WI38 (cell line): ENCODE measurements around the gene RHBDD1.

Experiments used
- H3K4me3 ChIP-seq: 2 replicates; pipeline ENCODE4 v1.5.1; 2011; ENCODE audit warnings: low read depth, mild to moderate bottlenecking, control low read depth, low read length
- TF ChIP-seq, protein P1 (sequence below): IDR thresholded peaks from 2 replicates; pipeline ENCODE4 v1.5.1; 2012; ENCODE audit warnings: low read depth, mild to moderate bottlenecking, control low read depth, low read length

The RHBDD1 gene

DNA sequence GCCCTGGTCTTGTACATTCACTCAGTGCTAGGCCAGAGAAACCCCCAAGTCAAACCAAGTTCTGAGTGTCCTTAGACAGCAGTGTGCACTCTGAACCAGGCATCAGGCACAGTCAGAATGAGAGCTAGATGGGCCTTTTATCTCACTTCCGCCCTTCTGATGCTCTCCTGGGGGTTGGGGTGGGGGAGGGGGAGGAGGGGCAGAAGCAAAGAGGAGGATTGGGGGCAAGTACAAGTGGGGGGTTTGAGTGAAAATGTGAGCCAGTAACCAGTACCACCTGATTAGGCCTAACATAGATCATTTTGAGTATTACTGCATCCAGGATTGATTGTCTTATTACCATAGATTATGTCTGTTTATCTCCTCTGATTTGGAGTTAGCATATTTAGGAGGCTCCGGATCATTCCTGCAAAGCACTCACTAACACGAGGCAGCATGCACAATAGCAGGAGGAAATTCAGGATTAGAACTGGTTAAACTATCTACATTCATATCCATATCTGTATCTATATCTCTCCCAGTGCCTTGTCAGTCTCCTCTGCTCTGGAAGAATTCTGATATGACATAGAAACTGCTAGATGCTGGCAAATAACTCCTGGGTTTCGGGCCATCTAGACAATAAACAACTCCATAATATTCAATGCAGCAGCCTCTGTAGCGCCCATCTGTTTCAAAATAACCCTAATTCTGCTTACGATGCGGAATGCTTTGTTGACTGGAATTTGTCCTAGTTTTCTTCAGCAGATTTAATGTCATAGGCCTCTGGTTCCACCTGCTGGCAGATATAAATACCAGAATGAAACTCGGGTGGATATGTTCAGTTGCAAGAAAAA is 149.1 kb downstream of the RHBDD1 start:
- TF ChIP-seq, protein P1, sequence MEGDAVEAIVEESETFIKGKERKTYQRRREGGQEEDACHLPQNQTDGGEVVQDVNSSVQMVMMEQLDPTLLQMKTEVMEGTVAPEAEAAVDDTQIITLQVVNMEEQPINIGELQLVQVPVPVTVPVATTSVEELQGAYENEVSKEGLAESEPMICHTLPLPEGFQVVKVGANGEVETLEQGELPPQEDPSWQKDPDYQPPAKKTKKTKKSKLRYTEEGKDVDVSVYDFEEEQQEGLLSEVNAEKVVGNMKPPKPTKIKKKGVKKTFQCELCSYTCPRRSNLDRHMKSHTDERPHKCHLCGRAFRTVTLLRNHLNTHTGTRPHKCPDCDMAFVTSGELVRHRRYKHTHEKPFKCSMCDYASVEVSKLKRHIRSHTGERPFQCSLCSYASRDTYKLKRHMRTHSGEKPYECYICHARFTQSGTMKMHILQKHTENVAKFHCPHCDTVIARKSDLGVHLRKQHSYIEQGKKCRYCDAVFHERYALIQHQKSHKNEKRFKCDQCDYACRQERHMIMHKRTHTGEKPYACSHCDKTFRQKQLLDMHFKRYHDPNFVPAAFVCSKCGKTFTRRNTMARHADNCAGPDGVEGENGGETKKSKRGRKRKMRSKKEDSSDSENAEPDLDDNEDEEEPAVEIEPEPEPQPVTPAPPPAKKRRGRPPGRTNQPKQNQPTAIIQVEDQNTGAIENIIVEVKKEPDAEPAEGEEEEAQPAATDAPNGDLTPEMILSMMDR, result peak; percentile 45; the same call in 1 of the 2 replicates
- H3K4me3 ChIP-seq, result no peak overlapping the region

DNA sequence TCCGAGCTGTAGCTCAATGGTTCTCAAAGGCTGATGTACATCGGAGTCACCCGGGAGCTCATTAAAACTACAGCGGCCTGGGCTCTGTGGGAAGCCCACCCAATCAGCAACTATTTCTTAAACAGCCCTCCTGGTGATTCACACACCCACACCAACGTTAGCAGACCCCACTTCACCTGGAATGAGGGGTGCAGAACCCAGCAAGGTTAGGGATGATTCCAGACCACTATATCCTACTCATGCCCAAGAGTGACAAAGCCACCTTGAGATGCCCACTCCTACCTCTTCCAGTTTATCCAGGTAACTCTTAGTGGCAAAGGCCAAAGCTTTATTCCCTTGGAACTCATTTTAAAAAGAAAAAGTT is 149.7 kb downstream of the RHBDD1 start:
- no peak overlapping the region for H3K4me3 ChIP-seq
- TF ChIP-seq, protein P1, result no peak

DNA sequence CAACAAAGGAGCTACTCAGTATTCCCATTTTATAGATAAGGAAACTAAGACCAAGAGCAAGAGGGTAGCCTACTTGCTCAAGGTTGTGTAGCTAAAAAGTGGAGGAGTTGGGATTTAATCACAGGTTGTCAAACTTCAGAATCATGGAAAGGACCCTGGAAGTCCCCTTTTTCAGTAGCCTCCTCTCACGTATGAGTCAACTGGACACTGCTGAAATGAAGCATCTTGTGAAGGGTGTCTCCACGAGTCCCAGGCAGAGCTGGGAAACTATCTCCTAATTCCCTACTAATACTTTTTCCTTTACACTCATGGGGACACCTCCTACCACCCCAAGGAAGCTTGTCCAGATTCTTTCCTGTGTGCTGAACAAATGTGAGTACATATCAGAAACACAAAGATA is 155.8 kb downstream of the RHBDD1 start:
- TF ChIP-seq, protein P1, result no peak
- H3K4me3 ChIP-seq, result no peak overlapping the region

DNA sequence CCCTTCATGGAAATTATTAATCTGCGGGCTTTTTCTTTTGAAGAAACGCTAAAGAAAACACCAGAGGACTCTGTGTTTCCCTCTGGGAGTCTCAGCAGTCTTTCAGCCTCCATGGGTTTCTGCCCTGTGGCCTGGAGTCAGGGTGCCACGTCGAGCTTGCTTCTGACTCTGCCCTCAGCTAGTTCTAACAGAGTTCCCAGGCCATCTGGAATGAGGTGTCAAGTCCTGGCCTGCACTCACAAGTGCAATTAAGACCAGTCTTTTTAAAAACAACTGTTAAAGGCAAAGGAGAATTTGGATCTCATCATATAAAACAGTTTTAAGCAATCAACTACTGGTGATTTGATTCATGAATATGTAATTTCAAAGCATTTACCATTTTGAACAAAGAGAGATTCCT is 157.3 kb downstream of the RHBDD1 start:
- TF ChIP-seq, protein P1, result no peak
- no peak overlapping the region for H3K4me3 ChIP-seq

DNA sequence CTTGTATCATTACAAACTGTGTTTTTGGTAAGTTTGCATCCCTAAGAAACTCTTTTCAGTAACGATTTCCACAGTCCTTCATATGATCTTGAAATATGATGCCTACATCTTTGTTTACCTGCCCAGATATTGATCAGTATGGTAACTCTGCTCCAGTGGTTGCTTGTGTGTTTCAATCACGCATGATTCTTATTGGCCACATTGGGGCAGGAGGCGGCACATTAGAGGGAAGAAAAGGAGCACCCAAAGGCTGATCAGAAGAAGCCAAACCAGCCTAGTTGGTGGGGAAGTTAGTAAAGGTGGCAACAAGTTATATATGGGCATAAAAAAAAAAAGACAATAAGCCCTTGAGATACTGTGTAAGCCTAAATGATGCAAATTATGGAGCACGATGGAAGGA is 158.9 kb downstream of the RHBDD1 start:
- no peak overlapping the region for H3K4me3 ChIP-seq
- TF ChIP-seq, protein P1, result no peak

DNA sequence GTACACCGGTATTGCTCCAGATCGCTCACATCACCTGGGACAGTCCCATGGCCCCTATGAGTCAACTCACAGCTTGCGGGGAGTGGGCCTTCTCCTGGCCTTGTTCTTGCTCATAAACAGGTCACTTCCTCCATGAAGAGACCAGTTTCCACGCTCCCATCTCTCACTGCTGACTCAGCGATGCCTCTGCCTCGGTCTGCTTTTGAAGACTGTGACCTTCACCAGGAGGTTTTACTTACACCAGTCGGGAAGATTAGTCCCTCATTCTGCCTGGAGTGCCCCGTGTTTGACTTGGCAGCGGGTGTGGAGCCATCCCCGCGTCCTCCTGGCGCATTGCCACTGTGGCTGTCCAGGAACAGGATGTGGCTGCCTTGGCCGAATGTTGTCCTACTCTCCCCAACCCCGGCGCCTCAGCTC is 159.8 kb downstream of the RHBDD1 start:
- TF ChIP-seq, protein P1, result no peak
- no peak overlapping the region for H3K4me3 ChIP-seq

DNA sequence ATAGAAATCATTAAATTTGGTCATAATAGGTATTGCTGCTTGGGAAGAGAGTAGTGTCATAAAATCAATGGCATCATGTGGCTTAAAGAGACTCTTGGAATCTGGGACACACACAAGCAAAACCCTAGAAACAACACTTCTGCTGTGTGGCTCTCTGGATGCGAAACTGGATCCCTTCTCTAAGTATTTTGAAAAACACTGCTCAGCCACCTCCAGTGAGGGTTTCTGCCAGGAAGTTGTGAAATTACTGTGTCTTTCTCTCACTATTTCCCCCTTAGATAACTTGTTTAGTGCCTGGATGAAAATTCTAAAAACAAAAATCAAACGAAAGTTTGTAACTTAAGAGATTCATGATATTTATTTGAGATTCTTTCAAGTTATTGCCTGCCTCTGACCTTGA is 163.8 kb downstream of the RHBDD1 start:
- no peak overlapping the region for H3K4me3 ChIP-seq
- TF ChIP-seq, protein P1, result no peak
